Umbilical cord (tissue), 2 donors: ENCODE measurements around the gene KRT7. TPM values are rescaled to one million over a fixed set of nuclear protein-coding genes. Genes with fewer than 3 reads are reported as not detected.
A peak's percentile ranks its signal among the peaks of the same experiment; 100 is the strongest.

Experiments
- DNase-seq: peaks from one replicate; pipeline ENCODE4 v3.0.0-alpha.2; 2015; ENCODE audit warnings: low spot score
- total RNA-seq: library from RNA; depleted of rRNA; stranded (reverse); fragments of >200 nt; gene quantifications from one replicate; pipeline ENCODE4 v1.2.3, GENCODE V29; 2014; ENCODE audit warnings: low replicate concordance; ENCODE audit not compliant: insufficient read depth

Gene KRT7
- total RNA-seq, 1 donor from 2014 or later: 7.7 TPM

GRCh38 chr12:52211716-52212585, 21.1 kb upstream of the KRT7 start:
- DNase-seq: no peak

- DNase-seq: no peak
Observed at GRCh38 chr12:52212701-52213563, 20.1 kb upstream of the KRT7 start.

GRCh38 chr12:52213564-52214420, 19.3 kb upstream of the KRT7 start:
- peak; percentile 69 for DNase-seq

GRCh38 chr12:52214421-52214802, 18.6 kb upstream of the KRT7 start:
- no peak for DNase-seq

GRCh38 chr12:52215587-52216031, 17.4 kb upstream of the KRT7 start:
- DNase-seq: peak; percentile 53

- no peak for DNase-seq
Observed at GRCh38 chr12:52216100-52216499, 16.9 kb upstream of the KRT7 start.

- no peak for DNase-seq
Observed at GRCh38 chr12:52216807-52217206, 16.2 kb upstream of the KRT7 start.

- peak; percentile 67 for DNase-seq
Observed at GRCh38 chr12:52217223-52217622, 15.8 kb upstream of the KRT7 start.

GRCh38 chr12:52218001-52218400, 15.0 kb upstream of the KRT7 start:
- DNase-seq: no peak

GRCh38 chr12:52220477-52220876, 12.6 kb upstream of the KRT7 start:
- no peak for DNase-seq

- DNase-seq: no peak
Observed at GRCh38 chr12:52221070-52221781, 11.8 kb upstream of the KRT7 start.

GRCh38 chr12:52221912-52222457, 11.1 kb upstream of the KRT7 start:
- no peak for DNase-seq

- DNase-seq: no peak
Observed at GRCh38 chr12:52222692-52223091, 10.4 kb upstream of the KRT7 start.

GRCh38 chr12:52223406-52224039, 9.5 kb upstream of the KRT7 start:
- DNase-seq: no peak

GRCh38 chr12:52224151-52224550, 8.9 kb upstream of the KRT7 start:
- DNase-seq: no peak

GRCh38 chr12:52225752-52226151, 7.3 kb upstream of the KRT7 start:
- DNase-seq: no peak

- no peak for DNase-seq
Observed at GRCh38 chr12:52226446-52226845, 6.6 kb upstream of the KRT7 start.

- DNase-seq: no peak
Observed at GRCh38 chr12:52227606-52228166, 5.4 kb upstream of the KRT7 start.

GRCh38 chr12:52228366-52228765, 4.7 kb upstream of the KRT7 start:
- no peak for DNase-seq

- DNase-seq: no peak
Observed at GRCh38 chr12:52228931-52229330, 4.1 kb upstream of the KRT7 start.
